GM18499 (cell line): ENCODE measurements around the gene ENKD1.

ENCODE experiments used
- ATAC-seq: cut with Tn5 transposase; IDR thresholded peaks from one replicate; pipeline ENCODE4 v1.9.1; 2021; ENCODE audit warnings: moderate number of reproducible peaks; ENCODE audit not compliant: insufficient read depth, unreplicated experiment

The ENKD1 gene

DNA sequence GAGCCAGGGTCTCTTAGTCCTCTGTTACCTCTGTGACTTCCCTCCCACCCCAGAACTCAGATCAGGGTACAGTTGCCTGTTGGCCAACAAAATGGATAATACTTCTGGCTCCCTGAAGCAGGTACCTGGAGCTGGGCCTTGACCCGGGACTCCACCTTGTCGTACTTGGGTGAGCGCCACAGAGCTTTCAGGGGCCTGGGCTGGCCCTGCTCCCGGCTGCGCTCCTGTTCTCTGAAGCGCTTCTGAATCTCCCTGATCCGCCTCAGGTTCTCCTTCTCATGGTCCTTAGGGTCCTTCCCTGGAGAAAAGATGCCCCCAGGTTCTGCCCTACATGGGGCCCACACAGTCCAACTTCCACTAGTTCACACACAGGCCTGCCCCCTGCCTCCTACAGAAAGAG is 1.7 kb downstream of the ENKD1 start:
- ATAC-seq: no peak

DNA sequence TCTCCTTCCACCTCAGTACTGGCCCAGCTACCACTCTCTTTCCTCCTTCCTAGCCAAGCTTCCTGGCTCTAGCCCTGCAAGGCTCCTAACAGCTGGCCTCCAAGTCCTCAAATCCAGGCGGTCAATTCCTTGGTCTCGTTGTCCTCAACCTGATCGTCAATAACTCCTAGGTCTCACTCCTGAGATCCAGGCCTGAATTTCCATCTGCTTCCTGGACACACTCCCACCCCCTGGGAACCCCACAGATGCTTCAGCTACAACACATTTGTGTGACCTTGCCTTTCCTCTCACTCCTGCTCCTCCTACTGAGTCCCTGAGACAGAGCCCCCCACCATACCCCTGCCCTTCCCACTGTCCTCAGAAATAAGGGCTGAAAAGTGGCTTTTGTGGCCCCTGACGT is 2.3 kb downstream of the ENKD1 start:
- no peak for ATAC-seq

DNA sequence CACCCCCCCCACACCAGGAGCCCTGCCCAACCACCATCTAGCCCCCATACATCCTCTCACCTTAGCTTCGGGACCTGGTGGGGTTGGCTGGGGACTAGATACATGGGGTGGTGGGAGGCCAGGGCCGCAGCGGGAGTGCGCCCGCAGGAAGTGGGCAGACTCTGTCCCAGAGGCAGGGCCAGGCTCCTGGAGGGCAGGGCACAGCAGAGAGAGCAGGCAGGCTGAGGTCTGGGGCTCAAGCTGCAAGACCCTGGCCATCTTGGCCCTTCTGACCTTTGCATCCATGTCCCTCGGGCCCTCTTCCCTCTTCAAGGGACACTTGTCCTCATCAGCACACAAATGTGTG is 2.7 kb downstream of the ENKD1 start:
- ATAC-seq: no peak

DNA sequence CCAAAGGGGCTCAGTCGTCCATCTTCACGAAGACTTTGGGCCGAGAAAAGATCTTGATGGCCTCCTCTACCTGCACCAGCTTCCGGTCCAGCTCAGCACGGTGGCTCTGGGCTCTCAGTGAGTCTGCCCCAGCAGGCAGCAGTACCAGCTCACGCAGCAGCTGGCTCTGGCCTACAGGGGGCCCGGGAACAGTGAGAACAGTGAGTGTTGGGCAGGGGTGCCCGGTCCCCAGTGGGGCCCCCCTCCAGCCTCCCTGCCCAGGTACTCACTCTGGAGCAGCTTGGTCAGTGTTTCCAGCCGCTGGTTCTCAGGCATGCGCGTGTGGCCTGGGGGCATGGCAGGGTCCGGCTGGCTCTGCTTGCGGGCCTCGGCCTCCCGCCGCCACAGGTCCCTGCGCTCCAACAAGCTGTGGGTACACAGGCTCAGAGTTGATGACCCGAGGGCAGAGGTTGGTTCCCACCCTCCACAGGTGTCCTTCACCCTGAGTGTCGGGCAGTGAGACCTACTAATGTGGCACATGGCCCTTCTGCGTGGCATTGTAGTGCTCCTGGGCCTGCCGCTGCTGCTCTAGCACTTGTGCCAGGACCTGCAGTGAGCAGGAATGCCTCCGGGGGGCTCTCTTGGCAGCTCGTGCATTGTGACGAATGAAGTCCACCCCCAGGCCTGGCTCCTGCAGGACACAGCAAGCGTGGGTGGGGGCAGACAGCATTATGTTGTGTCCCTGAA is 3.2 kb downstream of the ENKD1 start:
- ATAC-seq: no peak

DNA sequence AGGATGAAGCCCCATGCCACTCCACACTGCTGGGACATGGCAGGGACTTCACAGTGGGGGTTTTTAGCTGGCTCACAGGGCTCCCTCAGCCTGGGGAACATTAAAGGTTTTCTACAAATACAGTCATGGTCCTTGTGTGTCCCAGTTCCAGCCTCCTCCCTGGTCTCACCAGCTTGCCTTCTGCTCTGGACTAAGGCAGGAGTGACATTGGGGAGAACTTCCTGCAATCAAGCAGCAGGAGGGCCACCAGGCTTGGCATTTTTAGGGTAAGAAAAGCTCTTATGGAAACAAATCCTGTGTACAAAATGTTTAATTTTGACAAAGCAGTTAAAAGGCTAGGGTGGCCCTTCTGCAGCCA is 3.9 kb downstream of the ENKD1 start:
- no peak for ATAC-seq

DNA sequence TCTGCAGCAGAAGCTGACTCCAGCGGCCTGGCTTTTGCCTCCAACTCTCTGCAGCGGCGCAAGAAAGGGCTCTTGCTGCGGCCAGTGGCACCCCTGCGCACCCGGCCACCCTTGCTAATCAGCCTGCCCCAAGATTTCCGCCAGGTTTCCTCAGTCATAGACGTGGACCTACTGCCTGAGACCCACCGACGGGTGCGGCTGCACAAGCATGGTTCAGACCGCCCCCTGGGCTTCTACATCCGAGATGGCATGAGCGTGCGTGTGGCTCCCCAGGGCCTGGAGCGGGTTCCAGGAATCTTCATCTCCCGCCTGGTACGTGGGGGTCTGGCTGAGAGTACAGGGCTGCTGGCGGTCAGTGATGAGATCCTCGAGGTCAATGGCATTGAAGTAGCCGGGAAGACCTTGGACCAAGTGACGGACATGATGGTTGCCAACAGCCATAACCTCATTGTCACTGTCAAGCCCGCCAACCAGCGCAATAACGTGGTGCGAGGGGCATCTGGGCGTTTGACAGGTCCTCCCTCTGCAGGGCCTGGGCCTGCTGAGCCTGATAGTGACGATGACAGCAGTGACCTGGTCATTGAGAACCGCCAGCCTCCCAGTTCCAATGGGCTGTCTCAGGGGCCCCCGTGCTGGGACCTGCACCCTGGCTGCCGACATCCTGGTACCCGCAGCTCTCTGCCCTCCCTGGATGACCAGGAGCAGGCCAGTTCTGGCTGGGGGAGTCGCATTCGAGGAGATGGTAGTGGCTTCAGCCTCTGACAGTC is 4.5 kb downstream of the ENKD1 start:
- no peak for ATAC-seq

DNA sequence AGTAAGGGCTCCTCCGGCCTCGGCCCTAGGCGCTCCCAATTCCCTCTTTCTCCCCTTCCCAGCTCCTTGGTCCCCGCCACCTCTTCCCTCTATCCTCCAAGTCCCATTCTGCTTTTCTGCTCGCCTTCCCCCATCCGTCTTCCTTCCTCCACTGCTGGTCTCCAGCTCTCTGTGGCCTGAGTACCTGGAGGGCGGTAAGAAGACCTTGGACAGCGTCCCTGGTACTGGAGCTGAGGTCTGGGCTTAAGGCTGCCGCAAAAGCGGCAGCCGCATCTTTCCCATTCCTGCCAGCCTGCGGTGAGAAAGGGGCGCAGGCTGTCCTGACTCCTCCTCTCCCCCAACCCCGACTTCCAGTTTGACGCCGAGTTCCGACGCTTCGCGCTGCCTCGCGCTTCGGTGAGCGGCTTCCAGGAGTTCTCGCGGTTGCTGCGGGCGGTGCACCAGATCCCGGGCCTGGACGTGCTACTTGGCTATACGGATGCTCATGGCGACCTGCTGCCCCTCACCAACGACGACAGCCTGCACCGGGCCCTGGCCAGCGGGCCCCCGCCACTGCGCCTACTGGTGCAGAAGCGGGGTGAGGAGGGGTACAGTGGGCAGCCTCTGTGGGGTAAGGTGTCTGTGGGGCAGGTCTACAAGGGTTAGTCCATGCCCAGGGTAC is 5.3 kb downstream of the ENKD1 start:
- ATAC-seq: no peak

DNA sequence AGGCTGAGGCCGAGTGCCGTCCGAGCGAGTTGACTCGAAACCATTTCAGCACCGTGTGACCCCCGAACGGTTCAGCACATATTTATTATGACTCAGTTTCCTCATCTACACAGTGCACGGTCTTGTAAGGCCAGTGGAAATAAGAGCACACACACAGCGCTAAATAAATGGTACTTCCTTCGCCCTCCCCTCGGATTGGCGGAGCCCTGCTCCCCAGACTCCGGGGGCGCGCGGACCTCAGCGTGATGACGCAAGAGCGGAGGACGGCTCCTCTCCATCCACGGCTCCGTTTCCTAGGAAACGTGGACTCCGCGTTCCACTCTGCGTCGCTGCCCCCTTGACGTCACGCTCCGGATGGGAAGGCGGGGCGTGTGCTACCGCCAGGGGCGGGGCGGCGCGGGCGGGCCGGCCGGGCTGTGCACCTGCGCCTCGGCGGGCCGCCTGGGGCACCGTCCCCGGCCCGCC is 6.0 kb downstream of the ENKD1 start, which contains the start of gene PARD6A:
Gene PARD6A (plus strand): TSS at position 397 of the 465 bp plus-strand sequence. CDS start 79 bp downstream, outside the sequence.
- ATAC-seq: peak; percentile 42

DNA sequence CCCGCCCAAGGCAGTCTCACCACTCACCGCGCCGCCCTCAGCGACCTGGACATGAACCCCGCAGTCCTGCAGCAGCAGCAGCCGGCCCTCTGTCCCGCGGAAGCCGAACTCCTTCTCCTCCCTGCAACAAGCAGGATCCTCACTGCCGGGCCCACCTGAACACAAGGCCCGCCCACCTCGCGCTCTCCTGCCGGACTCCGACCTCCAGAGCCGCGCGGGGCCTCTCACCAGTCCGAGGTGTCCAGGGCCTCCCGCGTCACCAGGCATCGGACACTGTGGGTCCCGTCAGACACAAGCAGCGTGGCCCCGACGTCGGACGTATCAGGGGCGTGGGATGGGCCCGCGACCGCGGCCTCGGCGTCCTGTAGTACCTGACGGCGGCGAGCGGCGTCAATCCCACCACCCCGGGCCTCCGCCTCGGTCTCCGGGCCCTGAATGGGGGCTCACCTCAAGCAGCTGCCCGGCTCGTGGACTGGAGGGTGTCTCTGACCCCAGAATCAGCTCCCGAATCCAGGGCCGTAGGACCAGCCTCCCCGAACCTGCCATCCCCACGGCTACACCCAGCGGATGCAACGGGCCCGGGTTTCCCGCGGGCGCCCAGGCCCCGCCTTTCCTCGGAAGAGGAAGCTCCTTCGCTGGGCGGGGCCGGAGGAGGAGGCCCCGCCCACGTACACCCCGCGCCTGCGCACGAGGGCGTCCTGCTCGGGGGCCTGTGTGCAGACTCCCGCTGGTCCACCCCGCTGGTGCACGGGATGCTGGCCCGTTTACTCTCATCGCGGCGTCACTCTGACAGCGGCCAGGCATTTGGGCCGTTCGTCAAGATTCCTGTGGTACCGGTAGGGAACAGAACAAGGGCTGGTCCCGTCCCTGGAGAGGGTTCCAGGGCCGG is 6.6 kb downstream of the ENKD1 start, which contains the start of gene ACD:
Gene ACD (minus strand): TSS at position 586 of the 889 bp plus-strand sequence. CDS start 40 bp downstream, at position 546.
- peak; percentile 32 for ATAC-seq

DNA sequence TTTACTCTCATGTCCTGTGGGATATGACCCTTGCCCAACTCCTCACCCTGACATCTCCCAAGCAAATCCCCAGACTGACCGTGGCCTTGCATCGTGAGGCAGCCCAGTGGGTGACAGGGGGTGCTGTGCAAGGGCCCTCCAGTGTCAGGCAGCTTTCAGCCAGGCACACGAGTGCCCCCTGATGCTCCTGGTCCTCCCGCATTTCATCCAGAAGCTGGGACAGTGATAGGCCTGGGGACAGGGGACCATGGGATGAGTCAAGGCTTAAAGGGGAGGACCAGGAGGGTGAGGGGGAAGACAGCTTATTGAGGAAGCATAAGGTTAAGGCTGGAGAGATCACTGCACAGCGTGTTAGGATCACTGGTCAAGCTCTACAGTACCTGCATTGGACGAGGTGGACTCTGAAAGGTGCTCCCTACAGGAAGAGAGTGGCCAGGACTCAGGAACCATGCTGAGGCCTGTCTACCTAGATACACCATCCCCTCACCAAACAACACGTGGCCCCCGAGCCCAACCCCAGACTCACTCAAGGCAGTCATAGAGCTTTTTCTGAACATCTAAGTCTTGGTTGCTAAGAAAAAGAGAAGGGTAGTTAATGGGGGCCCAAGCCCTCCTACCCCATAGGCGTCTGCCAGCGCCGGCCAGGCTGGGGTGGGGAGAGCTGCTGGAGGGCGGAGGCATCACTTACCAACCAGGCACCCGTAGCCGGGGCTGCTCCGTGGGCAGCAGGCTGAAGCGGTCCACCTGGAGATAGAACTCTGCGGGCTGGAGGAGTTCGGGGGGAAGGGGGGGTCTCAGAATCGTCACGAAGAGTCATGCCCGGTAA is 7.5 kb downstream of the ENKD1 start:
- no peak for ATAC-seq

DNA sequence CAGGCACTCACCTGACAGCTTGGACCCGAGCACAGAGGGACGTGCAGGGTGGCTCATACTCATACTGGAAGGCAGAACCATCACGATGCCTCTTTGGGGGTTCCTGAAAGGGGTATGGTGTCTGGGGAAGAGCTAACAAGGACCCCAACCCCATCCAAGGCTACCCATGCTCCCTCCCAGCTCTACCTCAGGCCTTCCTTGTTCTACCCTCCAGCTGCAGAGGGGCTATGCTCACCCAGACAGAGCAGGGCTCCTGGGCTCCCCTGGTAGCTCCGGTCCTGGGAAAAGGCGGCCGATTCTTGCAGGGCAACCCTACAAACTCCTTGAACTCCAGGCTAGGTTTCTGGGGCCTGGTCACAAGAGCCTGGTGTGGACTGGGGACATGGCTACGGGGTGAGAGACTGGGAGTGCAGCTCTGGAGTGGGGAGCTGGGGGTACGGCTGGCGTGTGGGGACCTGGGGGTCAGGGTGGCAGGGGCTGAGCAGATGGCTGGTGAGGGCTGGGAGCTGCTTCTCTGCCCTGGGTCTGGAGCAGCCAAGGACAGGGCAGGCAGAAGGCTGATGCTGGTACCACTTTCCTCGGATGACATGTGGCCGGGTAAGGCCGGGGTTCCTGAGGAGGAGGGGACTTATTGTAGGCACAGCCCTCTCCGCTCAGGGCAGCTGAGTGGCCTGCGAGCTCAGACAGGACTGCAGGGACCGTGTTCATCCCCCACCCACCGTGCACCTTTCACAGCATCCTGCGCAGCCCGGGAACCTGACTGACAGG is 8.6 kb downstream of the ENKD1 start:
- no peak for ATAC-seq

DNA sequence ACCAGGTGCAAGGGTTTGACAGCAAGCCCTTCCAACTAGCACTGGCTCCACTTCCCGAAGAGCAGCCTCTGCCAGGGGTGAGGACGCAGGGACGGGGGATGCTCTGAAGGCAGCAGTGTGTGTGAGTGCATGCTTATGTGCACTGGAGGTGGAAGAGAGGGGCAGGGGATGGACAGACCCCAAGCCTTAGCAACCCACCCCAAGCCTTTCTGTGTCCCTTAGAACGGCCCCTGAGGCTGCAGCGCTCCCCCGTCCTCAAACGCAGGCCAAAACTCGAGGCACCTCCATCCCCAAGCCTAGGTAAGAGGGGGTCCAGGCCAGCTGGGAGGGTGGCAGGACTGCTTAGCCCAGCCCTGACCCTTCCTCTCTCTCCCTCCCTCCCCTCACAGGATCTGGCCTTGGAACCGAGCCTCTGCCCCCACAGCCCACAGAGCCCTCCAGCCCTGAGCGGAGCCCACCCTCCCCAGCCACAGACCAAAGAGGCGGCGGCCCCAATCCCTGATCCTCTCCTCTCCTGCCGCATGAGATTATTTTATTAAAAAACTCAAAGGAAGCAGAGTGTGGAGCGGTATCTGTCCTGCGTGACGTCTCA is 9.4 kb downstream of the ENKD1 start:
- ATAC-seq: no peak

DNA sequence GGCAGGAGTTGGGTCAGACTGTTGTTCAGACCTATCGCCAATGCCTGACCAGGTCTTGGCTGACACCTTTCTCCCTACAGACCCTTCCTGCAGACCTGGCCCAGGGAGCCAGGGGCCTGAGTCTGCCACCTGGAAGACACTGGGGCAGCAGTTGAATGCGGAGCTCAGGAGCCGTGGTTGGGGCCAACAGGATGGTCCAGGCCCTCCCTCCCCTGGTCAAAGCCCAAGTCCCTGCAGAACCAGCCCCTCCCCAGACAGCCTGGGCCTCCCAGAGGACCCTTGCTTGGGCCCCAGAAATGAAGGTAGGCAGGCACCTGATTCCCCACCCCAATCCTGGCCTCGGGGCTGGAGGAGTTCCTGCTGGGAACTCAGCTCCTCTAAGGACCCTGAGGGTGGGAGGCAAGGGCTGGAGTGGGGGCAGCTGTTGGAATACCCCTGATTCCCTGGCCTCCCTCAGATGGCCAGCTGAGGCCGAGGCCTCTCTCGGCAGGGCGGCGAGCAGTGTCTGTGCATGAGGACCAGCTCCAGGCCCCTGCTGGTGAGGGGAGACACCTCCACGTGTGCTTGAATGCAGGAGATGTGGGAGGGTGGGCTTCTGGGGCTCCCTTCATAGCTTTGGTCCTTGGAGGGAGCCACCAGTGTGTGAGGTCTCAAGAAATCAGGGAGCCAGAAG is 10.1 kb downstream of the ENKD1 start:
- no peak for ATAC-seq

DNA sequence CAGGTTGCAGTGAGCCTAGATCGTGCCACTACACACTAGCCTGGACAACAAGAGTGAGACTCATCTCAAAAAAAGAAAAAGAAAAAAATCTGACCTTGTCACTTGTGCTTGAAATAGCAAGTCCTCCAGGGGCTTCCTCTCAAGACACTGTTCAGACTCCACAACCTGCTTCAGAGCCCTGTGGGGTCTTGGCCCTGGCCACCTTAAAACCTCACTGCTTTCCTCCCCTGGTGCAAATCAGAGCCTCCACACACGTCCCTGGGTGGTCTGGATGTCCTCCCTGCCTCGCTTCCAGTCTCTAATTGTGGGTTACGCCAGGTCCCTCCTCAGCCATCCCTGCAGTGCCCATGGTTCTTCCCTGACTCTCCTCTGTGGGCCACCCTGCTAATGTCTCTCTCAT is 11.2 kb downstream of the ENKD1 start:
- ATAC-seq: no peak

DNA sequence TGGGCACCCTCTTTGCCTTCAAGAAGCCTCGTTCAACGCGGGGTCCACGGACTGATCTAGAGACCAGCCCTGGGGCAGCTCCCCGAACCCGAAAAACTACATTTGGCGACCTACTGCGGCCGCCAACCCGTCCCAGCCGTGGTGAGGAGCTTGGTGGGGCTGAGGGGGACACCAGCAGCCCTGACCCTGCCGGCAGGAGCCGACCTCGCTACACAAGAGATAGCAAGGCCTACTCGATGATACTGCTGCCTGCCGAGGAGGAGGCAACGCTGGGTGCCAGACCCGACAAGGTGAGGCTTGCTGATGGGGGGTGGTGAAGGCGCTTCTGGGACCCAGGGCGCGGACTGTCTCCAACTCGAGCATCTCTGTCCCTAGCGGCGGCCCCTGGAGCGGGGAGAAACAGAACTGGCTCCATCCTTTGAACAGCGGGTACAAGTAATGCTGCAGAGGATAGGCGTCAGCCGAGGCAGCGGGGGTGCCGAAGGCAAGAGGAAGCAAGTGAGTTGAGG is 12.1 kb downstream of the ENKD1 start:
- ATAC-seq: no peak

DNA sequence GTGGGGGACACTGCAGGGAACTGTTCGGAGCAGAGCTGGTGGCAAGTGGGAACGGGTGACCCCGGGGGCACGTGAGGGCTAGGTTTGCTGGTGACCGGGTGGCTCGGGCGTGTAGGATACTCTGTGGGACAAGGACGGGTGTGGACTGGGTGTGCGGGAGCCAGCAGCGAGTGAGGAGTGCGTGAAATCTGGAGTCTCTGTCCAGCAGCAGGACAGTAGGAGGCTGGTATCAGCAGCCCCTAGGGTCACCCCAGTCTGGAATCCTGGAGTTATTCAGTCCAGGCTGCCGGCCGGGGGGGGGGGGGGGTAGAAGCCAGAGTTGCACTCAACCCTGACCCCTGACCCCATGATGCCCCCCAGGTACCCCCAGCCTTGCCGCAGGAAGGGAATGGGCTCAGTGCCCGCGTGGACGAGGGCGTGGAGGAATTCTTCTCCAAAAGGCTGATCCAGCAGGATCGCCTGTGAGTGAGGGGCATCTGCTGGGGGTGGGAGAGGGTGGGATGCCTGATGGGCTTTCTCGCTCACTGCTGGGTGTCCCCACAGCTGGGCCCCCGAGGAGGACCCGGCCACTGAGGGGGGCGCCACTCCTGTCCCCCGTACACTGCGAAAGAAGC is 12.7 kb downstream of the ENKD1 start:
- no peak for ATAC-seq

DNA sequence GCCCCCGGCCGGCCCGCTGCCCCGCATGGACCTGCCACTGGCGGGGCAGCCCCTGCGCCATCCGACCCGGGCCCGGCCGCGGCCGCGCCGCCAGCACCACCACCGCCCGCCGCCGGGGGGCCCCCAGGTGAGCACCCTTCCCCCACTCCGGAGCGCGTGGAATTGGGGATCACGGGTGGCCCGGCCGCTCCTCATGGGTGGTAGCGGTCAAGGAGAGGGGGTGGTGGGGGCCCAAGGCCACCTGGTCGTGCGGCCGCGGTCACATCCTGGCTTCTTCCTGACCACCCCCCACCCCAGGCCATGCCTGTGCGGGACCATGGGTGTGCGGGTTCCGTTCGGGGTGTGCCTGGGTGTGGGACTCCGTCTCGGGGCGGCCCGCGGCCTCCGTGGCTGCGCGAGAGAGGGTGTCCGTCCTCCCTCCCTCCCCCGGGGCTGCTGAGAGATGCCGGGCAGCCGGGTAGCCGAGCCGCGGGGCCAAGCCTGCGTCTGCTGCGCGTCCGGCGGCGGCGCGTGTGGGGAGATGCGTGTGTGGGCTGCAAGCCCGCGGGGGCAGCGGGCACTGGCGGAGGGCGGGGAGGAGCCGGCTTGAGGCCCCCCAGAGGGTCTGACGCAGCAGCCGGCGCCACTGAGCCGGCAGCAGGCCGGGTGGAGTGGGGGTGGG is 13.3 kb downstream of the ENKD1 start:
- ATAC-seq: no peak
